Suprapubic skin (tissue), 4 donors: Measurements from ENCODE around the gene NHLRC2.

Experiments used
- EP300 ChIP-seq: sonication (generic); formaldehyde crosslinking; IDR thresholded peaks from one replicate; pipeline ENCODE4 v1.6.1; 2017; ENCODE audit warnings: antibody characterized with exemption
- POLR2A ChIP-seq, 2 donors: fragments of 450-650 bp; IDR thresholded peaks; one replicate each; pipeline ENCODE4 v1.6.1; 2017; ENCODE audit warnings: antibody characterized with exemption in 2 of 2, mild to moderate bottlenecking in 2 of 2, moderate library complexity in 2 of 2
- POLR2AphosphoS5 ChIP-seq, 3 donors: sonication (generic); formaldehyde crosslinking; IDR thresholded peaks; one replicate each; pipeline ENCODE4 v1.6.1; 2017; ENCODE audit warnings: antibody characterized with exemption in 3 of 3
- TF ChIP-seq, protein P1 (sequence below), 2 donors: fragments of 200-600 bp in 1 of 2; fragments of 450-650 bp in 1 of 2; sonication (generic) in 1 of 2; IDR thresholded peaks; one replicate each; pipeline ENCODE4 v1.5.1; 2016 to 2019; ENCODE audit warnings: antibody characterized with exemption in 2 of 2, mild to moderate bottlenecking in 1 of 2, moderate library complexity in 1 of 2

DNA sequence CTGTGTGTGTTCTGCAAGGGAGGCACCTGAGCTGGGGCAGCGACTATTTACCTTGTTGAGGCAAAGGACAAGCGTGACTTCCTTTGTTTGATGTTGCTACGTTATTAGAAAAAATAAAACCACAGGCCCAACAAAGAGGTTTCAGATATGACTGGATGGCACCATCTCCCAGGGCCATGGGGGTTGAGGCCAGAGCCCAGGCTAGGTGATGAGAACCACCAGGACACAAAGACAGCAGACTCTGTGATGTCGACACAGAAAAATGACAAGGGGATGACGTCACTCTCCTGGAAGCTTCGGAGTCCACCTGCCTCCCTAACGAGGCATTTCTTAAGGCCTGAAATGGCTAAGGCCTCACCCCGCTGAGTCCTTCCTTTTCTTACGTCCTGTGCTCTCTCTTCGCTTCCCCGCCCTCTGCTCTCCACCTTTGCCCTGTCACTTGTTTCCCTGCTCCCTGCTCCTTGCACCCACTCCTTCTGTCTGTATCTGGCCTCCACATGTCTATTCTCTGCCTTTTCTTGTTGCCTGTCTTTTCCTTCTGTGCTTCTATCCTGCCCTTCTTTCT, 106.2 kb downstream of the NHLRC2 start:
- TF ChIP-seq POLR2AphosphoS5 (IDR thresholded peaks at IDR 0.05): no peak
- TF ChIP-seq, protein P1, sequence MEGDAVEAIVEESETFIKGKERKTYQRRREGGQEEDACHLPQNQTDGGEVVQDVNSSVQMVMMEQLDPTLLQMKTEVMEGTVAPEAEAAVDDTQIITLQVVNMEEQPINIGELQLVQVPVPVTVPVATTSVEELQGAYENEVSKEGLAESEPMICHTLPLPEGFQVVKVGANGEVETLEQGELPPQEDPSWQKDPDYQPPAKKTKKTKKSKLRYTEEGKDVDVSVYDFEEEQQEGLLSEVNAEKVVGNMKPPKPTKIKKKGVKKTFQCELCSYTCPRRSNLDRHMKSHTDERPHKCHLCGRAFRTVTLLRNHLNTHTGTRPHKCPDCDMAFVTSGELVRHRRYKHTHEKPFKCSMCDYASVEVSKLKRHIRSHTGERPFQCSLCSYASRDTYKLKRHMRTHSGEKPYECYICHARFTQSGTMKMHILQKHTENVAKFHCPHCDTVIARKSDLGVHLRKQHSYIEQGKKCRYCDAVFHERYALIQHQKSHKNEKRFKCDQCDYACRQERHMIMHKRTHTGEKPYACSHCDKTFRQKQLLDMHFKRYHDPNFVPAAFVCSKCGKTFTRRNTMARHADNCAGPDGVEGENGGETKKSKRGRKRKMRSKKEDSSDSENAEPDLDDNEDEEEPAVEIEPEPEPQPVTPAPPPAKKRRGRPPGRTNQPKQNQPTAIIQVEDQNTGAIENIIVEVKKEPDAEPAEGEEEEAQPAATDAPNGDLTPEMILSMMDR (IDR thresholded peaks at IDR 0.05): no peak
- no peak for TF ChIP-seq POLR2A (IDR thresholded peaks at IDR 0.05)
- no peak for TF ChIP-seq EP300
